ENCODE measurements around the gene CMTM5.
A peak's percentile ranks its signal among the peaks of the same experiment; 100 is the strongest.

CMTM5 gene

GRCh38 chr14:23376482-23377197, at the start of gene CMTM5:
TSS of gene CMTM5 (plus strand) at chr14:23377046. CDS start at chr14:23377252, 206 bp downstream.
- no peak for DNase-seq (ENCODE audit: low read depth)
- no peak for TF ChIP-seq CTCF (IDR thresholded peaks at IDR 0.05; ENCODE audit: low read depth, low read length, missing control alignments)
- no peak within 1 kb of the TSS for H3K4me3 ChIP-seq (ENCODE audit: low read depth, low read length)

- peak; percentile 49 for DNase-seq (ENCODE audit: low read depth)
- H3K4me3 ChIP-seq (ENCODE audit: low read depth, low read length): no peak overlapping the region
- peak; percentile 83 for TF ChIP-seq CTCF (IDR thresholded peaks at IDR 0.05; ENCODE audit: low read depth, low read length, missing control alignments)
These were observed 48.7 kb upstream of the CMTM5 start for GRCh38 chr14:23327947-23328744.

GRCh38 chr14:23335623-23336022, 41.2 kb upstream of the CMTM5 start:
- TF ChIP-seq CTCF (IDR thresholded peaks at IDR 0.05; ENCODE audit: low read depth, low read length, missing control alignments): no peak
- no peak overlapping the region for H3K4me3 ChIP-seq (ENCODE audit: low read depth, low read length)
- DNase-seq (ENCODE audit: low read depth): no peak

- TF ChIP-seq CTCF (IDR thresholded peaks at IDR 0.05; ENCODE audit: low read depth, low read length, missing control alignments): no peak
- H3K4me3 ChIP-seq (ENCODE audit: low read depth, low read length): no peak overlapping the region
- no peak for DNase-seq (ENCODE audit: low read depth)
These were observed 37.2 kb upstream of the CMTM5 start for GRCh38 chr14:23339506-23340268.

GRCh38 chr14:23344481-23344880, 32.4 kb upstream of the CMTM5 start:
- H3K4me3 ChIP-seq (ENCODE audit: low read depth, low read length): no peak overlapping the region

More at GRCh38 chr14:23344481-23344880, 32.4 kb upstream of the CMTM5 start:
- no peak for DNase-seq (ENCODE audit: low read depth)
- TF ChIP-seq CTCF (IDR thresholded peaks at IDR 0.05; ENCODE audit: low read depth, low read length, missing control alignments): no peak
